ENCODE measurements around the gene ST7. TPM values are rescaled to one million over a fixed set of nuclear protein-coding genes. Genes with fewer than 3 reads are reported as not detected.

Gene ST7
- total and polyA plus RNA-seq, 2 donors from 2014 or later = 21.5 to 29.8 TPM

- H3K27ac ChIP-seq (ENCODE audit: low read depth in 2 of 2, low read length in 2 of 2) = no peak overlapping the region
- H3K9me3 ChIP-seq (ENCODE audit: control insufficient read depth in 2 of 3, insufficient read depth in 1 of 3, low read length in 3 of 3) = no peaks in the 10 kb centered on the region
- FAIRE-seq (no peak), DNase-seq (no peak)
- H3K4me3 ChIP-seq (ENCODE audit: low read length in 3 of 3) = no peak overlapping the region
- H3K36me3 ChIP-seq (ENCODE audit: control insufficient read depth in 2 of 3, insufficient read depth in 3 of 3, low read length in 3 of 3) = peaks cover 0 to 3% (median 0%) of the 10 kb centered on the region in 3 donors
- intact Hi-C loops (cut with DNase I) = no loop called here
- TF ChIP-seq CTCF (IDR thresholded peaks at IDR 0.05; ENCODE audit: borderline replicate concordance, extremely low read depth, insufficient read depth) = no peak
- no peak overlapping the region for H3K9ac ChIP-seq (ENCODE audit: low read length in 3 of 3)
- H3K4me1 ChIP-seq (ENCODE audit: control insufficient read depth in 2 of 3, insufficient read depth in 2 of 3, low read depth in 1 of 3, low read length in 3 of 3) = no peaks in the 10 kb centered on the region
- no peaks in the 10 kb centered on the region for H3K27me3 ChIP-seq (ENCODE audit: control insufficient read depth, insufficient read depth, low read length)
These were observed 219.0 kb downstream of the ST7 start for GRCh38 chr7:117172283-117172682.

- FAIRE-seq (no peak), DNase-seq (no peak)
- intact Hi-C loops (cut with DNase I) = no loop called here
- Histone ChIP-seq H3K27ac (ENCODE audit: low read depth in 2 of 2, low read length in 2 of 2) (no peak overlapping the region), H3K4me3 (ENCODE audit: low read length in 3 of 3) (no peak overlapping the region), H3K9me3 (ENCODE audit: control insufficient read depth in 2 of 3, insufficient read depth in 1 of 3, low read length in 3 of 3) (no peaks in the 10 kb centered on the region), H3K4me1 (ENCODE audit: control insufficient read depth in 2 of 3, insufficient read depth in 2 of 3, low read depth in 1 of 3, low read length in 3 of 3) (no peaks in the 10 kb centered on the region), H3K27me3 (ENCODE audit: control insufficient read depth, insufficient read depth, low read length) (no peaks in the 10 kb centered on the region), H3K9ac (ENCODE audit: low read length in 3 of 3) (no peak overlapping the region), H3K36me3 (ENCODE audit: control insufficient read depth in 2 of 3, insufficient read depth in 3 of 3, low read length in 3 of 3) (peaks cover 0 to 3% (median 0%) of the 10 kb centered on the region in 3 donors)
- TF ChIP-seq CTCF (IDR thresholded peaks at IDR 0.05; ENCODE audit: borderline replicate concordance, extremely low read depth, insufficient read depth) = no peak
These were observed 219.9 kb downstream of the ST7 start for GRCh38 chr7:117173035-117173770.

GRCh38 chr7:117176206-117176605, 222.9 kb downstream of the ST7 start:
- TF ChIP-seq CTCF (IDR thresholded peaks at IDR 0.05; ENCODE audit: borderline replicate concordance, extremely low read depth, insufficient read depth) = no peak
- Histone ChIP-seq H3K9me3 (ENCODE audit: control insufficient read depth in 2 of 3, insufficient read depth in 1 of 3, low read length in 3 of 3) (no peaks in the 10 kb centered on the region), H3K27ac (ENCODE audit: low read depth in 2 of 2, low read length in 2 of 2) (no peak overlapping the region), H3K27me3 (ENCODE audit: control insufficient read depth, insufficient read depth, low read length) (no peaks in the 10 kb centered on the region), H3K36me3 (ENCODE audit: control insufficient read depth in 2 of 3, insufficient read depth in 3 of 3, low read length in 3 of 3) (peaks cover 0 to 3% (median 0%) of the 10 kb centered on the region in 3 donors), H3K4me1 (ENCODE audit: control insufficient read depth in 2 of 3, insufficient read depth in 2 of 3, low read depth in 1 of 3, low read length in 3 of 3) (no peaks in the 10 kb centered on the region), H3K9ac (ENCODE audit: low read length in 3 of 3) (no peak overlapping the region), H3K4me3 (ENCODE audit: low read length in 3 of 3) (no peak overlapping the region)
- FAIRE-seq (no peak), DNase-seq (no peak)
- intact Hi-C loops (cut with DNase I) = no loop called here

All from kidney (tissue), 14 donors.